ENCODE measurements around the gene SPR.

DNA sequence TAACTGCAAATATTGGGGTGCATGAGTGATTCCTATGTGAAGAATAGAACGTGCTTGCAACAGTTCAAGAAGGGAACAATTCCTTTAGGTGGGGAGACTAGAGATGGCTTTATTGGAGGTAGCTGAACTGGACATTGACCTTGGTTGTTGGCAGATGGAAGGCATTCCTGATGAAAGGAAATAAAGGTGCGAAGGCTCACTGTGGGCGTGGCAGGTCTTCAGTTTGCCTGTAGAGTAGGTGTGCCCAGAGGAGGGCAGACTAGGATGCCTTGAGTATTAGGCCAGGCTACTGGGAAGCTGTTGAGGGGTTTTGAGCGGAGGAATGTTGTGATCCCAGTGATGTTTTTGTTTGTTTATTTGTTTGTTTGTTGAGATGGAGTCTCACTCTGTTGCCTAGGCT is 2.8 kb downstream of the SPR start:
- TF ChIP-seq, protein P1, sequence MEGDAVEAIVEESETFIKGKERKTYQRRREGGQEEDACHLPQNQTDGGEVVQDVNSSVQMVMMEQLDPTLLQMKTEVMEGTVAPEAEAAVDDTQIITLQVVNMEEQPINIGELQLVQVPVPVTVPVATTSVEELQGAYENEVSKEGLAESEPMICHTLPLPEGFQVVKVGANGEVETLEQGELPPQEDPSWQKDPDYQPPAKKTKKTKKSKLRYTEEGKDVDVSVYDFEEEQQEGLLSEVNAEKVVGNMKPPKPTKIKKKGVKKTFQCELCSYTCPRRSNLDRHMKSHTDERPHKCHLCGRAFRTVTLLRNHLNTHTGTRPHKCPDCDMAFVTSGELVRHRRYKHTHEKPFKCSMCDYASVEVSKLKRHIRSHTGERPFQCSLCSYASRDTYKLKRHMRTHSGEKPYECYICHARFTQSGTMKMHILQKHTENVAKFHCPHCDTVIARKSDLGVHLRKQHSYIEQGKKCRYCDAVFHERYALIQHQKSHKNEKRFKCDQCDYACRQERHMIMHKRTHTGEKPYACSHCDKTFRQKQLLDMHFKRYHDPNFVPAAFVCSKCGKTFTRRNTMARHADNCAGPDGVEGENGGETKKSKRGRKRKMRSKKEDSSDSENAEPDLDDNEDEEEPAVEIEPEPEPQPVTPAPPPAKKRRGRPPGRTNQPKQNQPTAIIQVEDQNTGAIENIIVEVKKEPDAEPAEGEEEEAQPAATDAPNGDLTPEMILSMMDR (IDR thresholded peaks at IDR 0.05; ENCODE audit: insufficient read depth, low read length) = no peak
- no peak for TF ChIP-seq GABPA (IDR thresholded peaks at IDR 0.05; ENCODE audit: low read depth)

Data from HL-60 (cell line).